Mammary epithelial cell (primary cell): ENCODE results near the gene F5.

Experiments
- EZH2 ChIP-seq: IDR thresholded peaks from 2 replicates; pipeline ENCODE4 v1.6.1; 2012; ENCODE audit warnings: low read length, inconsistent platforms, borderline replicate concordance
- TF ChIP-seq, protein P1 (sequence below), 2 donors: IDR thresholded peaks in 1 of 2; conservative IDR thresholded peaks in 1 of 2; 2 replicates each; pipeline ENCODE4 v1.5.1; 2011 to 2012; ENCODE audit warnings: inconsistent platforms in 2 of 2, low read length in 2 of 2, mild to moderate bottlenecking in 2 of 2, control low read depth in 1 of 2, low read depth in 1 of 2; ENCODE audit not compliant: insufficient read depth in 1 of 2; ENCODE audit errors: extremely low read depth in 1 of 2

DNA sequence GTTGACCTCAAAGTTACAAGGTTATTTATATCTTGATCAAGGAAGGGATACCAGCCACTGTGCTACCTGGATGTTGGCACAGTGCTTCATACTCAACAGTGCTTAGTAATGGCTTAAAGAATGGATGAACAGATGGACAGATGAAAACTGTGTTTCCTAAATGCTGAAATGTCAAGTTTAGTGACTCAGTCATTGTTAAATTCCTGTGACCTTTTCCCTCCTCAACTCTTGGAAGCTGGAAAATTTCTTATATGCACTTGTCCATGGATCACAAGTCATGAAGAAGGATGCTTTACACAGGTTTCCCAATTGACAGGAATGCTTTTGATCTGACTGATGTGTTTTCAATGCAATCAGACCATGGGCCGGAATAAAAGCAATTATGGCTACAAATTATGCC is 60.9 kb downstream of the F5 start:
- TF ChIP-seq, protein P1, sequence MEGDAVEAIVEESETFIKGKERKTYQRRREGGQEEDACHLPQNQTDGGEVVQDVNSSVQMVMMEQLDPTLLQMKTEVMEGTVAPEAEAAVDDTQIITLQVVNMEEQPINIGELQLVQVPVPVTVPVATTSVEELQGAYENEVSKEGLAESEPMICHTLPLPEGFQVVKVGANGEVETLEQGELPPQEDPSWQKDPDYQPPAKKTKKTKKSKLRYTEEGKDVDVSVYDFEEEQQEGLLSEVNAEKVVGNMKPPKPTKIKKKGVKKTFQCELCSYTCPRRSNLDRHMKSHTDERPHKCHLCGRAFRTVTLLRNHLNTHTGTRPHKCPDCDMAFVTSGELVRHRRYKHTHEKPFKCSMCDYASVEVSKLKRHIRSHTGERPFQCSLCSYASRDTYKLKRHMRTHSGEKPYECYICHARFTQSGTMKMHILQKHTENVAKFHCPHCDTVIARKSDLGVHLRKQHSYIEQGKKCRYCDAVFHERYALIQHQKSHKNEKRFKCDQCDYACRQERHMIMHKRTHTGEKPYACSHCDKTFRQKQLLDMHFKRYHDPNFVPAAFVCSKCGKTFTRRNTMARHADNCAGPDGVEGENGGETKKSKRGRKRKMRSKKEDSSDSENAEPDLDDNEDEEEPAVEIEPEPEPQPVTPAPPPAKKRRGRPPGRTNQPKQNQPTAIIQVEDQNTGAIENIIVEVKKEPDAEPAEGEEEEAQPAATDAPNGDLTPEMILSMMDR (conservative IDR thresholded peaks at IDR 0.05 in 1 of 2, IDR thresholded peaks at IDR 0.05 in 1 of 2; ENCODE audit: extremely low read depth in 1 of 2, insufficient read depth in 1 of 2, low read depth in 1 of 2, low read length in 2 of 2): no peak
- TF ChIP-seq EZH2: no peak
